A673 (cell line): Measurements from ENCODE around the gene PAOX.

Experiments
- CTCF ChIP-seq: fragments of 300-800, 200-600 bp; sonication (generic); conservative IDR thresholded peaks from 2 replicates; pipeline ENCODE4 v1.5.1; 2017; ENCODE audit warnings: low read depth, mild to moderate bottlenecking, antibody characterized with exemption, low read length, moderate library complexity, mixed read lengths
- EZH2 ChIP-seq: fragments of 200-600 bp; sonication (generic); IDR thresholded peaks from 2 replicates; pipeline ENCODE4 v1.6.1; 2017; ENCODE audit warnings: borderline replicate concordance, low read depth, mild to moderate bottlenecking, mixed read lengths, antibody characterized with exemption, low read length; ENCODE audit not compliant: poor library complexity, severe bottlenecking

GRCh38 chr10:133337370-133337725 is 41.7 kb upstream of the PAOX start:
- TF ChIP-seq CTCF (no peak), EZH2 (no peak)
